HepG2 (cell line): ENCODE data around the gene BIRC2. TPM values are rescaled to one million over a fixed set of nuclear protein-coding genes. Genes with fewer than 3 reads are reported as not detected.

Source experiments
- ATAC-seq: fragments of 200-7000 bp; cut with Tn5 transposase; 3 replicates; pipeline ENCODE4 v1.9.1; 2020; ENCODE audit warnings: mild to moderate bottlenecking, moderate library complexity
- BruUV-seq: library from RNA; stranded (reverse); fragments of 400-500 nt; replicated peaks from 2 replicates; lab custom pipeline; 2021; lab: Mats Ljungman, UMichigan
- CTCF ChIA-PET: fragments of 300-600 bp; formaldehyde crosslinking; extraction: SDS; loops from one replicate; lab custom pipeline; 2021; ENCODE audit warnings: low total read pairs, inconsistent platforms, low intra/inter-chr PET ratio; lab: Yijun Ruan, JAX
- POLR2A ChIA-PET: fragments of 350-600 bp; sonication (Branson Sonifier 250); formaldehyde crosslinking; loops from one replicate; lab custom pipeline; 2020; ENCODE audit warnings: antibody characterized with exemption, inconsistent platforms; lab: Yijun Ruan, JAX
- DNase-seq: peaks from one replicate; pipeline ENCODE4 v3.0.0-alpha.2; 2015; ENCODE audit warnings: low spot score
- FAIRE-seq: peaks from 3 replicates; lab custom pipeline; 2011; peaks lifted over from hg19 to GRCh38; lab: Jason Lieb, UNC
- H2AFZ ChIP-seq: one replicate; pipeline ENCODE4 v1.6.1; 2011; ENCODE audit warnings: low read length, inconsistent platforms
- H3K27ac ChIP-seq: fragments of 300-600 bp; 3 replicates; pipeline ENCODE4 v1.8.0; 2011; ENCODE audit warnings: mixed run types, mild to moderate bottlenecking, mixed read lengths, low read length, inconsistent platforms; ENCODE audit not compliant: insufficient read depth; ENCODE audit errors: extremely low read length
- H3K27me3 ChIP-seq, 2 experiments: fragments of 200-600 bp in 1 of 2; 2 replicates in 1 of 2; 3 replicates in 1 of 2; pipeline versions ENCODE4 v1.6.0 to v1.8.0; 2011; ENCODE audit warnings: low read length in 2 of 2, mild to moderate bottlenecking in 2 of 2, moderate library complexity in 2 of 2, inconsistent platforms in 1 of 2; ENCODE audit not compliant: insufficient read depth in 2 of 2, control insufficient read depth in 1 of 2
- H3K36me3 ChIP-seq, 2 experiments: fragments of 200-600 bp in 1 of 2; replicated peaks in 1 of 2; 2 replicates in 1 of 2; 3 replicates in 1 of 2; pipeline versions ENCODE4 v1.5.1 to v1.8.0; 2011; ENCODE audit warnings: low read length in 2 of 2, inconsistent platforms in 1 of 2; ENCODE audit not compliant: insufficient read depth in 2 of 2, control insufficient read depth in 1 of 2
- H3K4me1 ChIP-seq: 2 replicates; pipeline ENCODE4 v1.5.1; 2012; ENCODE audit warnings: low read length, inconsistent platforms; ENCODE audit not compliant: insufficient read depth
- H3K4me2 ChIP-seq: 2 replicates; pipeline ENCODE4 v1.6.0; 2011; ENCODE audit warnings: low read depth, low read length, inconsistent platforms
- H3K4me3 ChIP-seq, 3 experiments: fragments of 200-600 bp in 1 of 3; sonication (generic), shearing (Covaris generic) in 1 of 3; replicated peaks in 1 of 3; 2 replicates each; pipeline ENCODE4 v1.5.1; 2011 to 2016; ENCODE audit warnings: low read length in 3 of 3, inconsistent platforms in 2 of 3, low read depth in 2 of 3, mild to moderate bottlenecking in 2 of 3, control low read depth in 1 of 3, mixed read lengths in 1 of 3; ENCODE audit not compliant: insufficient read depth in 1 of 3
- H3K79me2 ChIP-seq: one replicate; pipeline ENCODE4 v1.6.1; 2011; ENCODE audit warnings: low read length, inconsistent platforms; ENCODE audit not compliant: insufficient read depth
- H3K9ac ChIP-seq: 2 replicates; pipeline ENCODE4 v1.6.0; 2011; ENCODE audit warnings: mild to moderate bottlenecking, low read depth, low read length, inconsistent platforms; ENCODE audit not compliant: insufficient read depth
- H3K9me3 ChIP-seq: 2 replicates; pipeline ENCODE4 v1.5.1; 2012; ENCODE audit warnings: mild to moderate bottlenecking, low read length
- H4K20me1 ChIP-seq: 2 replicates; pipeline ENCODE4 v1.6.0; 2011; ENCODE audit warnings: inconsistent platforms, mild to moderate bottlenecking, low read length, moderate library complexity; ENCODE audit not compliant: insufficient read depth
- GPBP1L1 ChIP-seq: sonication (generic); formaldehyde crosslinking; IDR thresholded peaks from 2 replicates; pipeline ENCODE4 v1.5.0; 2020; ENCODE audit warnings: mild to moderate bottlenecking, missing genetic modification reagents
- MAFK ChIP-seq, 2 experiments: IDR thresholded peaks in 1 of 2; conservative IDR thresholded peaks in 1 of 2; 2 replicates each; pipeline ENCODE4 v1.6.1; 2011; ENCODE audit warnings: improper control_type of control experiment in 2 of 2, low read length in 2 of 2
- POLR2AphosphoS5 ChIP-seq: IDR thresholded peaks from 2 replicates; pipeline ENCODE4 v1.6.1; 2012; ENCODE audit warnings: low read depth, low read length
- ZNF17 ChIP-seq: sonication (generic); formaldehyde crosslinking; IDR thresholded peaks from 2 replicates; pipeline ENCODE4 v1.5.0; 2020; ENCODE audit warnings: mild to moderate bottlenecking, missing genetic modification reagents
- WGBS: methylation state at CpG from one replicate; pipeline ENCODE4 v1.1.6; 2017; ENCODE audit warnings: low lambda C conversion rate; 5-methylcytosine and 5-hydroxymethylcytosine counted together
- in situ Hi-C: cut with HindIII; loops from 2 replicates; pipeline ENCODE4 v1.10.0; 2017; ENCODE audit warnings: low pct_unique_long_range_greater_than_20kb; ENCODE audit not compliant: extremely low pct_ligation_motif_present
- intact Hi-C: fragments of 100-400 bp; cut with micrococcal nuclease; formaldehyde crosslinking; loops from one replicate; pipeline ENCODE4 v1.10.0; 2022; ENCODE audit not compliant: unreplicated experiment
- polyA plus RNA-seq, 8 experiments: library from polyadenylated mRNA; depleted of rRNA in 3 of 8; stranded (reverse) in 7 of 8; unstranded in 1 of 8; fragments of >200 nt; fragmentation: Illumina TruSeq in 4 of 8; extraction: Trizol in 4 of 8; gene quantifications; 2 replicates each; pipeline versions ENCODE4 v1.2.1 to v1.2.3, GENCODE V29; 2011 to 2016; ENCODE audit warnings: low read depth in 4 of 8, missing spikeins in 1 of 8, mixed read lengths in 1 of 8; ENCODE audit not compliant: insufficient read depth in 1 of 8
- total RNA-seq, 5 experiments: library from RNA; depleted of rRNA; stranded (reverse); fragments of >200 nt; fragmentation: Illumina TruSeq; extraction: Trizol; gene quantifications; 2 replicates each; pipeline ENCODE4 v1.2.3, GENCODE V29; 2016; ENCODE audit warnings: low read depth in 1 of 5

Gene BIRC2
- total and polyA plus RNA-seq, 2 of the 13 experiments (the other 11 are each of a cell fraction or from before 2014, with no cell fraction given) = 61.7 to 62.2 TPM

GRCh38 chr11:102420547-102420946, 73.5 kb downstream of the BIRC2 start:
- no TSS peak for BruUV-seq
- FAIRE-seq = no peak
- H3K79me2 ChIP-seq = peaks cover 100% of the 10 kb centered on the region
- ChIA-PET CTCF (no interaction called here), POLR2A (no interaction called here)
- DNase-seq = no peak
- H3K27ac ChIP-seq = no peak overlapping the region
- in situ Hi-C loops = no loop called here
- H3K27me3 ChIP-seq = no peaks in the 10 kb centered on the region
- no peak overlapping the region for H2AFZ ChIP-seq
- no peaks in the 10 kb centered on the region for H3K9me3 ChIP-seq
- peaks cover 100% of the 10 kb centered on the region for H4K20me1 ChIP-seq
- peaks cover 72% of the 10 kb centered on the region for H3K4me1 ChIP-seq
- no peak overlapping the region for H3K4me3 ChIP-seq
- no peak overlapping the region for H3K4me2 ChIP-seq
- peaks cover 3 to 65% of the 10 kb centered on the region in 2 experiments for H3K36me3 ChIP-seq
- 0 out of 2 replicates have a peak, but pooled peaks have one; percentile 6 for TF ChIP-seq POLR2AphosphoS5
- no peak for TF ChIP-seq ZNF17
- ATAC-seq = no peak
- 85% methylated on average over 2 of the region's 2 CpGs for WGBS
- intact Hi-C loops = no loop called here
- H3K9ac ChIP-seq = no peak overlapping the region

DNA sequence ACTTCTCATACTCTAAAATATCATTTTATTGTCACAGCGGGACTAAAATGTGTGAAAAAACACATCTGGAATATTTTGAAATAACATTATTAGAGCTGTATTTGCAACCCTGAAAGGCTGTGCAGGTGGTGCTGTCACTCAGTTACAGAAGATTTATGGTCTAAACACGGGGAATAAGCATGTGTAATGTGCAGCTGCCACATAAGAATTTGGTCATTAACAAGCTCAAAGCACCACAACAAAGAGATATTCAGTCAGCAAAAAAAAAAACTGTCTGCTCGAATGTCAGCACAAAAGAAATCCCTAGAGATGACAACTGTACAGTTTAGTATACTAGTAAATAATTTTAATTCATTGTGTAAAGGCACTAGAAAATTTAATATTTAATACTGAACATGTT, 74.2 kb downstream of the BIRC2 start:
- Histone ChIP-seq H3K4me1 (peaks cover 71% of the 10 kb centered on the region), H2AFZ (no peak overlapping the region), H3K4me2 (no peak overlapping the region), H3K9me3 (no peaks in the 10 kb centered on the region), H3K36me3 (peaks cover 3 to 69% of the 10 kb centered on the region in 2 experiments), H3K27ac (no peak overlapping the region), H3K79me2 (peaks cover 100% of the 10 kb centered on the region), H3K9ac (no peak overlapping the region), H3K27me3 (no peaks in the 10 kb centered on the region), H4K20me1 (peaks cover 100% of the 10 kb centered on the region), H3K4me3 (no peak overlapping the region)
- FAIRE-seq = no peak
- BruUV-seq = no TSS peak
- CTCF ChIA-PET = no interaction called here
- peak in 1 of 2 experiments; percentile 32; a peak in 1 of 4 replicates for TF ChIP-seq MAFK (conservative IDR thresholded peaks at IDR 0.05 in 1 of 2, IDR thresholded peaks at IDR 0.05 in 1 of 2; ENCODE audit: low read length in 2 of 2)
- TF ChIP-seq GPBP1L1 (CRISPR knock-in tag) = no peak
- WGBS = 86% methylated on average over 3 of the region's 3 CpGs
- no peak for DNase-seq
- POLR2A ChIA-PET = no interaction called here
- no peak for ATAC-seq
- intact Hi-C loops = no loop called here
- in situ Hi-C loops = no loop called here
